Measurements from ENCODE around the gene EDEM3.

EDEM3 gene

DNA sequence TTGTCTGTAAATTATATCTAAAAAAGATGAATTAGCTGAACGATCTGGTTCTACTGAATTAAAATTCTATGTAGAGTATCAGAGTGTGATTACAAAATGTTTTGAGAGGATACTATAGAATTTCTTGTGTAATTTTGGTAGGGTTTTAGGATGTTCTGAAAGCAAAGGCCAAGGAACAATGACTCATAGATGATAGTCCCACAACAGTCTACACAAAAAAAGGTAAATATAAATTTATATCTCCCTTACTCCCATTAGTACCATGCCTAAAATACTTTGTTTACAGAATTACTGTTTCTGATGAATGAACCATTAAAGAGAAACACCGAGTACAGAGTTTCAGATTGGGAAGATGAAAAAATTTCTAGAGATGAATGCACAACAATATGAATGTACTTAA lies 9.5 kb downstream of the EDEM3 start:
- Histone ChIP-seq H3K4me3 (ENCODE audit: low read depth, low read length) (no peak overlapping the region), H3K36me3 (no peaks in the 10 kb centered on the region), H3K27ac (no peak overlapping the region), H3K9me3 (ENCODE audit: severe bottlenecking) (no peaks in the 10 kb centered on the region), H3K27me3 (ENCODE audit: insufficient read depth, low read depth, severe bottlenecking) (no peaks in the 10 kb centered on the region)
- DNase-seq: no peak
- TF ChIP-seq, protein P1, sequence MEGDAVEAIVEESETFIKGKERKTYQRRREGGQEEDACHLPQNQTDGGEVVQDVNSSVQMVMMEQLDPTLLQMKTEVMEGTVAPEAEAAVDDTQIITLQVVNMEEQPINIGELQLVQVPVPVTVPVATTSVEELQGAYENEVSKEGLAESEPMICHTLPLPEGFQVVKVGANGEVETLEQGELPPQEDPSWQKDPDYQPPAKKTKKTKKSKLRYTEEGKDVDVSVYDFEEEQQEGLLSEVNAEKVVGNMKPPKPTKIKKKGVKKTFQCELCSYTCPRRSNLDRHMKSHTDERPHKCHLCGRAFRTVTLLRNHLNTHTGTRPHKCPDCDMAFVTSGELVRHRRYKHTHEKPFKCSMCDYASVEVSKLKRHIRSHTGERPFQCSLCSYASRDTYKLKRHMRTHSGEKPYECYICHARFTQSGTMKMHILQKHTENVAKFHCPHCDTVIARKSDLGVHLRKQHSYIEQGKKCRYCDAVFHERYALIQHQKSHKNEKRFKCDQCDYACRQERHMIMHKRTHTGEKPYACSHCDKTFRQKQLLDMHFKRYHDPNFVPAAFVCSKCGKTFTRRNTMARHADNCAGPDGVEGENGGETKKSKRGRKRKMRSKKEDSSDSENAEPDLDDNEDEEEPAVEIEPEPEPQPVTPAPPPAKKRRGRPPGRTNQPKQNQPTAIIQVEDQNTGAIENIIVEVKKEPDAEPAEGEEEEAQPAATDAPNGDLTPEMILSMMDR (IDR thresholded peaks at IDR 0.05; ENCODE audit: low read depth, low read length): no peak

- no peak overlapping the region for H3K4me3 ChIP-seq (ENCODE audit: low read depth, low read length)
Observed at GRCh38 chr1:184743062-184743756, 11.4 kb downstream of the EDEM3 start.

DNA sequence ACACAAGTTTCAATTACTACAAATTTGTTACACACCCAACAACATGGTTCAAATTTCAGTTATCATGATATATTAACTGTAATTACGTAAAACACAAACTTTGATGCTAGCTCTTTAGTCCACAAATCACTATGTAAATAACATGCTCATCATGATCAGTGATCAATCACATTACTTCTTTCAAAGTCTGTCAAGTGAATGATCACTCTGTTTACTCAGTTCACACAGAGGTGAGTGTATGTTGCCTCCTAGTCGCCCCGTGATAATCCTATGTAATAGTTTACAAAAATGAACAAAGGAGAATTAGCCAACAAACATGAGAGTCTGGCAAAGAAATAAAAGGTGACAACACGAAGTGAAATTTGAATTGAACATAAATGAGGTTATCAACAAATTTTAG lies 14.3 kb downstream of the EDEM3 start:
- no peaks in the 10 kb centered on the region for H3K27me3 ChIP-seq (ENCODE audit: insufficient read depth, low read depth, severe bottlenecking)
- no peaks in the 10 kb centered on the region for H3K9me3 ChIP-seq (ENCODE audit: severe bottlenecking)
- no peak overlapping the region for H3K27ac ChIP-seq
- H3K36me3 ChIP-seq: no peaks in the 10 kb centered on the region
- TF ChIP-seq, protein P1 (IDR thresholded peaks at IDR 0.05; ENCODE audit: low read depth, low read length): no peak
- H3K4me3 ChIP-seq (ENCODE audit: low read depth, low read length): no peak overlapping the region
- no peak for DNase-seq

More at GRCh38 chr1:184743062-184743756, 11.4 kb downstream of the EDEM3 start:
- H3K36me3 ChIP-seq: no peaks in the 10 kb centered on the region
- no peaks in the 10 kb centered on the region for H3K9me3 ChIP-seq (ENCODE audit: severe bottlenecking)
- H3K27ac ChIP-seq: no peak overlapping the region
- no peaks in the 10 kb centered on the region for H3K27me3 ChIP-seq (ENCODE audit: insufficient read depth, low read depth, severe bottlenecking)
- TF ChIP-seq, protein P1 (IDR thresholded peaks at IDR 0.05; ENCODE audit: low read depth, low read length): no peak
- no peak for DNase-seq

- no peaks in the 10 kb centered on the region for H3K27me3 ChIP-seq (ENCODE audit: insufficient read depth, low read depth, severe bottlenecking)
- no peaks in the 10 kb centered on the region for H3K36me3 ChIP-seq
- no peaks in the 10 kb centered on the region for H3K9me3 ChIP-seq (ENCODE audit: severe bottlenecking)
- no peak overlapping the region for H3K4me3 ChIP-seq (ENCODE audit: low read depth, low read length)
- TF ChIP-seq, protein P1 (IDR thresholded peaks at IDR 0.05; ENCODE audit: low read depth, low read length): no peak
- H3K27ac ChIP-seq: no peak overlapping the region
- DNase-seq: no peak
Observed at GRCh38 chr1:184739796-184740195, 14.9 kb downstream of the EDEM3 start.

DNA sequence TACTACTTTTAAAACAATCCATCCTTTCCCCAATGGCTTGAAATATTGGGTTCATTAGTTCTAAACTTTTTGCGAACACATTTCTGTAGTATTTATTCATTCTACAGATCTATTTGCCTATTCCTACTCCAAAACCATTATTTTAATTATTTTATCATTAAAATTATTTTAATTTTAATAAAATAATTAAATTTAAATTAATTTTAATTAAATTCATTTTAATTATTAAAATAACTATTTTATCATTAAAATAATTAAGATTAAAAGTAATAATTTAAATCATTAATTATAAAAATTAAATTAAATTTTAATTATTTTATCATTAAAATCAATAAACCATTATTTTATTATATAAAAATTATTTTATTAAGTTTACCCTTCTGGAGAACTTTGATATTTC lies 15.6 kb downstream of the EDEM3 start:
- TF ChIP-seq, protein P1 (IDR thresholded peaks at IDR 0.05; ENCODE audit: low read depth, low read length): no peak
- Histone ChIP-seq H3K27me3 (ENCODE audit: insufficient read depth, low read depth, severe bottlenecking) (no peaks in the 10 kb centered on the region), H3K4me3 (ENCODE audit: low read depth, low read length) (no peak overlapping the region), H3K36me3 (no peaks in the 10 kb centered on the region), H3K9me3 (ENCODE audit: severe bottlenecking) (no peaks in the 10 kb centered on the region), H3K27ac (no peak overlapping the region)
- DNase-seq: no peak

DNA sequence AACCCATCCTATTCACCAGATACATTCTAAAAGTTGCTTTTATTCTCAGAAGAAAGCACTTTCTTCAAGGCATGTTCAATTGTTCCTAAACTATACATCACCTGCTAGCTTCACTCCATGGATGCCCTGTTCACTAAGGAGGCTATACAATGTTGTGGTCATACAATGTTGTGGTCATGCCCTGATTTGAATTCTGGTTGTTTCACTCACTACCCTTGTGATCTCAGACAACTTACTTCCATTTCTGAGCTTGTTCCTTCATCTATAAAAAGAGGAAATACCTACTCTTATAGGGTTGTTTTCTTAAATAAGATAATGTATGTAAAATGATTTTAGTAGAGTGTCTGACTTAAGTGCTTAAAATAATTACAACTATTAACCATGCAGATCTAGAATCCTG lies 19.7 kb downstream of the EDEM3 start:
- no peak for DNase-seq
- no peak overlapping the region for H3K4me3 ChIP-seq (ENCODE audit: low read depth, low read length)
- no peaks in the 10 kb centered on the region for H3K36me3 ChIP-seq
- H3K27me3 ChIP-seq (ENCODE audit: insufficient read depth, low read depth, severe bottlenecking): no peaks in the 10 kb centered on the region
- H3K9me3 ChIP-seq (ENCODE audit: severe bottlenecking): no peaks in the 10 kb centered on the region
- TF ChIP-seq, protein P1 (IDR thresholded peaks at IDR 0.05; ENCODE audit: low read depth, low read length): no peak
- no peak overlapping the region for H3K27ac ChIP-seq
